Measurements from ENCODE around the gene DHX30. TPM values are rescaled to one million over a fixed set of nuclear protein-coding genes. Genes with fewer than 3 reads are reported as not detected.
A peak's percentile ranks its signal among the peaks of the same experiment; 100 is the strongest.
"Not testable (repeated sequence)": the region's sequence is repeated elsewhere in the genome, so short reads cannot be mapped to it uniquely, and the experiment has no call there.

DHX30 gene
- 10 to 100 TPM; 33.8 to 72.8 TPM for total RNA-seq

- Histone ChIP-seq H3K36me3 (no peaks in the 10 kb centered on the region), H3K9me3 (no peaks in the 10 kb centered on the region), H3K27me3 (no peaks in the 10 kb centered on the region), H3K4me3 (peak within 1 kb of the TSS; percentile 94), H3K27ac (peak within 1 kb of the TSS; percentile 98), H3K4me1 (peaks cover 5% of the 10 kb centered on the region), H3K9ac (ENCODE audit: low read depth in 2 of 2, low read length in 2 of 2) (peak within 1 kb of the TSS; percentile 72 to 78)
- DNase-seq: peak; percentile 90
- intact Hi-C loops (cut with DNase I): no loop called here
- no peak for TF ChIP-seq CTCF (IDR thresholded peaks at IDR 0.05)
Observed at GRCh38 chr3:47802734-47803479, at the start of gene DHX30. TSS of gene DHX30 (plus strand) at chr3:47803138. CDS start at chr3:47810684, 7,546 bp downstream.

- Histone ChIP-seq H3K36me3 (no peaks in the 10 kb centered on the region), H3K27ac (no peak overlapping the region), H3K27me3 (no peaks in the 10 kb centered on the region), H3K9me3 (no peaks in the 10 kb centered on the region), H3K9ac (ENCODE audit: low read depth in 2 of 2, low read length in 2 of 2) (no peak overlapping the region), H3K4me3 (no peak overlapping the region), H3K4me1 (no peaks in the 10 kb centered on the region)
- no peak for DNase-seq
- intact Hi-C loops (cut with DNase I): no loop called here
- TF ChIP-seq CTCF (IDR thresholded peaks at IDR 0.05): no peak
Observed at GRCh38 chr3:47758261-47759025, 44.5 kb upstream of the DHX30 start.

- DNase-seq: not testable (repeated sequence)
Observed at GRCh38 chr3:47760207-47760606, 42.7 kb upstream of the DHX30 start.

GRCh38 chr3:47761046-47761445 lies 41.9 kb upstream of the DHX30 start:
- no peak for DNase-seq
- Histone ChIP-seq H3K36me3 (no peaks in the 10 kb centered on the region), H3K9ac (ENCODE audit: low read depth in 2 of 2, low read length in 2 of 2) (no peak overlapping the region), H3K9me3 (no peaks in the 10 kb centered on the region), H3K27me3 (no peaks in the 10 kb centered on the region), H3K27ac (no peak overlapping the region), H3K4me3 (no peak overlapping the region), H3K4me1 (no peaks in the 10 kb centered on the region)
- no peak for TF ChIP-seq CTCF (IDR thresholded peaks at IDR 0.05)
- intact Hi-C loops (cut with DNase I): no loop called here

More at GRCh38 chr3:47760207-47760606, 42.7 kb upstream of the DHX30 start:
- H3K9ac ChIP-seq (ENCODE audit: low read depth in 2 of 2, low read length in 2 of 2); intact Hi-C loops (cut with DNase I); H3K4me3 ChIP-seq; H3K27ac ChIP-seq; H3K9me3 ChIP-seq; H3K36me3 ChIP-seq; H3K27me3 ChIP-seq; H3K4me1 ChIP-seq: not testable (repeated sequence)

GRCh38 chr3:47762233-47762632 lies 40.7 kb upstream of the DHX30 start:
- Histone ChIP-seq H3K4me1 (no peaks in the 10 kb centered on the region), H3K9me3 (no peaks in the 10 kb centered on the region), H3K27ac (no peak overlapping the region), H3K27me3 (no peaks in the 10 kb centered on the region), H3K4me3 (no peak overlapping the region), H3K9ac (ENCODE audit: low read depth in 2 of 2, low read length in 2 of 2) (no peak overlapping the region), H3K36me3 (no peaks in the 10 kb centered on the region)
- intact Hi-C loops (cut with DNase I): no loop called here
- DNase-seq: no peak
- no peak for TF ChIP-seq CTCF (IDR thresholded peaks at IDR 0.05)

- no peak overlapping the region for H3K4me3 ChIP-seq
- TF ChIP-seq CTCF (IDR thresholded peaks at IDR 0.05): no peak
- H3K9me3 ChIP-seq: no peaks in the 10 kb centered on the region
- H3K27ac ChIP-seq: no peak overlapping the region
- no peaks in the 10 kb centered on the region for H3K4me1 ChIP-seq
- no peaks in the 10 kb centered on the region for H3K36me3 ChIP-seq
- H3K27me3 ChIP-seq: no peaks in the 10 kb centered on the region
- intact Hi-C loops (cut with DNase I): no loop called here
- H3K9ac ChIP-seq (ENCODE audit: low read depth in 2 of 2, low read length in 2 of 2): no peak overlapping the region
- no peak for DNase-seq
Observed at GRCh38 chr3:47766186-47766585, 36.8 kb upstream of the DHX30 start.
